ENCODE measurements around the gene CSRNP2.
"Not testable (repeated sequence)": the region's sequence is repeated elsewhere in the genome, so short reads cannot be mapped to it uniquely, and the experiment has no call there.

Gene CSRNP2

DNA sequence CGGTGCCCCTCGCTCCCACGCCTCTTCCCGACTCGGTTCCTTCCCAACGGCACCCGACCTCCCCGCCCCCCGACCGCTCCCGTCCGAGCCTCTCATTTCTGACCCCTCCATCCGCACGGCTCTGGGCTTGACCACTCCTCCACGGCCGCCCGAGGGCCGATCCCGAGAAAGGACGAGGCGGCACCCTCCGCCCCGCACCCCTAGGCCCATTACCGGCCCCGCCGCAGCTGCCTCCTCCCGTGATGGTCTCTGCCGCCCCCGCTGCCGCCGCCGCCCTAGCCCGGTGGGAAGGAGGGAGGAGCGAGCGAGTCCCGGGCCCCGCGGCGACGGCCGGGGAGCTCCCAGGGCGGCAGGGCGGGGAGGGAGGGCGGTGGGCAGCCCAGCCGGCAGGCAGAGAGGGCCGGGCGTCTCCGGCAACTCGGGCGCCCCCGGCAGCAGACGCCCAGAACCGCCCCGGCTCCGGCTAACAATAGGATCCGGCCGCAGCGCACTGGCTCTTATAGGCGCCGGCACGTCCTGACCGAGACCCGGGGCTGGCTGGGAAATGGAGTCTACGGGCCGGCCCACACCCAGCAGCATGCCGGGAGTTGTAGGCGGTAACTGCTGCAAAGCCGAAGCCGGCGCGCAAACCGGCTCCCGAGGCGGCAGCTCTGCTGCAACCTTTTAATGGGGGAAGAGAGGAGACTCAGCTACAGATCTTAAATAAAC, at the start of gene CSRNP2:
TSS of gene CSRNP2 (minus strand) at position 471 of the 708 bp plus-strand sequence. CDS start 7,035 bp downstream, outside the sequence.
- peak; percentile 95 for DNase-seq

DNA sequence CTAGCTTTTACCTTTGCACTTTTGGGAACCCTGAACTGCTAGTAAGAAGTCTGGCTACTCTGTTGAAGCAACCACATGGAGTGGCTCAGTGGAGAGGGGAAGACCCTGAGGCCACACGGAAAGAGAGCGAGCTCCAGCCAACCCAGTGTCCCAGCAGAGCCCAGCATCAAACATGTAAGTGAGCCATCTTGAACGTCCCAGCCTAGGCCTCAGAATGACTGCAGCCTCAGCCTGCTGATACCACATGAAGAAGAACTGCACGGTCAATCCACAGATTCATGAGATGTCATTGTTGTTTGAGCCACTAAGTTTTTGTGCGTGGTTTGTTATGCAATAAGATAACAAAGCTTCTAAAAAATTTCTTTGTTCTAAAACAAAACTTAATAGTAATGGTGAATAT, 49.3 kb upstream of the CSRNP2 start:
- DNase-seq, result no peak

DNA sequence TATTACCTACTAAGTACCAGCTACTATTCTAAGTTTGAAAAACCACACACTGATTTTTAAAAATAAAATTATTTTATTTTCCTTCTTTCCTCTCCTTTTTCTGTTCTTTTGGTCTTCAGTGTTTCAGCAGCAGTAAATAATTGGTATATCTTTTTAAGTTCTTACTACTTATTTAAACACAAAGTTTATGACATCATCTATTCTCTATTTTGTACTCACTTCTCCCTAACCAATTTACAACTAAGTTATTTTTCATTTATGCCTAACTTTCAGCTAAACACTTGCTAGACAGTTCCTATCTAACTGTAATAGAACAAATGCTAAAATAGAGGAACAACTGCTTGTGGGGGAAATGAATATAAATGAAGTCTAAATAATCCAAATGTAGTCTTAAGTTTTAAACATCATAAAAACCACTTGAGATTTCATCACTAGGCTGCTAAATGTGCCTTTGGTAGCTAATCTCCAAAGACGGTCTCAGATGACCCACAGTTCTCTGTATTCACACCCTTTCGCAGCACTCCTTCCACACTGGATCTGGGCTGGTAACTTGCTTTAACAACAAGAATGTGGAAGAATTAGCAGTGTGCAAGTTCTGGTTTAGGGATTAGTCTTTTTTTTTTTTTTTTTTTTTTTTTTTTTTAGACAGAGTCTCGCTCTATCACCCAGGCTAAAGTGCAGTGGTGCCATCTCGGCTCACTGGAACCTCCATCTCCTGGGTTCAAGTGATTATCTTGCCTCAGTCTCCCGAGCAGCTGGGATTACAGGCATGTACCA, 48.5 kb upstream of the CSRNP2 start:
- DNase-seq, result no peak

DNA sequence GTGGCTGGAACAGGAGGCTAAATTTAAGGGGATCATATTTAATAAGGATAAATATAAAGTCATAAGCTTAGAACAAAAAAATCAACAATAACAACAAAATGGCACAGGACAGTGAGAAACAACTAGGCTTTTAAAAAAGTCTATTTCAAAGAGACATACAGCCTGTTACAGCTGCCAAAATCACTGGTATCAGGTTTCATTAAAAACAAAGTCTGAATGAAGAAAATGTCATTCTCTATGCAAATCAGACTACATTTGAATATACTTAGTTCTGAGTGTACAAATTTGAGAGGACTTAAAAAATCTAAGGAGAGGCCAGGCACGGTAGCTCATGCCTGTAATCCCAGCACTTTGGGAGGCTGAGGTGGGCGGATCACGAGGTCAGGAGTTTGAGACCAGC, 45.5 kb upstream of the CSRNP2 start:
- no peak for DNase-seq

- DNase-seq, result peak; percentile 4
Observed at GRCh38 chr12:51127050-51127729, 43.8 kb upstream of the CSRNP2 start.

DNA sequence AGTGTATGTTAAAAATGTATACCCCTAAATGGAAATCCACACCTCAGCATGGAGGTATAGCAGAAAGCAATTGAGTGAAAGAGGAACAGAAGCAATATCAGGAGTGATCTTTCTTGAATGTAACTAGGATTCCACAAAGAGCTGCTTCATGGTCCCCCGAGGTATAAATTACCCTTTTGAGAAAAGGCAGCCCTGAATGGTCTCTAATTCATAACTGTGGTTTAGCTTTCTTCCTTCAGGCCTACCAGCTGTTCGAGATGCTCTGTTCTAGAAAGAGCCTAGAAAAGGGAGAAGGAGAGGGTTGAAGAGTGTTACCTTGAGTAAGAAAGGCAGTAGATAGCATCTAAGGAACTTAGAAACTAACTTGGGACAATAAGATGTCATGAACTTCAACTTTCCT, 42.9 kb upstream of the CSRNP2 start:
- no peak for DNase-seq

DNA sequence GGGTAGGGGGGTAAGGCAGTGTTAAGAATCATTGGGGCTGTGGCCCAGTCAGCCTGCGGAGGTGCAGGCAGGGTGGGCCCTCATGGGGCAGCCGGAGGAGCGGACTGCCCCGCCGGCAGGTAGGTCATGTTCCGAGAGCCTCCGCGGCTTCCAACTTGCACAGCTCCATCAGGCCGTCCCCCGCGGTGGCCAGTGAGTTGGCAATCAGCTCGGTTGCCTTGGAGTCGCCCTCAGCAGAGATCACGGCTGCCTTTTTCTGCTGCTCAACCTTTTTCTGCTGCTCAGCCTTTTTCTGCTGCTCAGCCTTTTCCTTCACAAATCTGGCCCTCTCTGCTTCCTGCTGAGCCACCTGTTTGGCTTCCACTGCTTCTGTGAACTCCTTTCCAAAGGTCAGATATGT, 41.1 kb upstream of the CSRNP2 start:
- DNase-seq, result no peak

DNA sequence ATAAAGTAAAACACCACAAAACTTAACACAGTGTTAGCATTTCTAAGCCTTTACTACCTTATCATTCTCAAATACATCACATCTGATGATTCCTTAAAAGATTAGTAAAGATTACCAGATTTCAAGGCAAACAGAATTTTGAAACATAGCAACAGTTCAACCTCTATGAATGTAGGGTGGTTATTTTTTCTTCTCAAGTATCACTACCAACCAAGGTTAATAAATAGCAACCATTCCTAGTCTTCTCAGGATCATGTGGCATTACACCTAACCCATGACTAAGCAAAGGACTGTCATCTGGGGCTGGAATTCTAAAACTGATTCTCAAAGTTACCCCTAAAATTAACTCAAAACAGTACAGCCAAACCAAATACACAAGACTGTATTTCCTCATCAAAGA, 39.4 kb upstream of the CSRNP2 start:
- no peak for DNase-seq

- DNase-seq, result peak; percentile 62
Observed at GRCh38 chr12:51118706-51119105, 35.3 kb upstream of the CSRNP2 start.

DNA sequence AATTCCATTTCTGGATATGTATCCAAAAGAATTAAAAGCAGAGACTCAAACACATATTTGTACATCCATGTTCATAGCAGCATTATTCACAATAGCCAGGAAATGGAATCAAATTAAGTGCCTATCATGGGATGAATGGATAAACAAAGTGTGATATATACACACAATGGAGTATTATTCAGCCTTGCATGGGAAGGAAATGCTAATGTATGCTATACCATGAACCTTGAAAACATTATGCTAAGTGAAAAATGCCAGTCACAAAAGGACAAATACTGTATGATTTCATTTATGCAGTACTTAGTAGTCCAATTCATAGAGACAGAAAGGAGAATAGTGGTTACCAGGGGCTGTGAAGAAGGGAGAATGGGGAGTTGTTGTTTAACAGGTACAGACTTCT, 32.1 kb upstream of the CSRNP2 start:
- no peak for DNase-seq

DNA sequence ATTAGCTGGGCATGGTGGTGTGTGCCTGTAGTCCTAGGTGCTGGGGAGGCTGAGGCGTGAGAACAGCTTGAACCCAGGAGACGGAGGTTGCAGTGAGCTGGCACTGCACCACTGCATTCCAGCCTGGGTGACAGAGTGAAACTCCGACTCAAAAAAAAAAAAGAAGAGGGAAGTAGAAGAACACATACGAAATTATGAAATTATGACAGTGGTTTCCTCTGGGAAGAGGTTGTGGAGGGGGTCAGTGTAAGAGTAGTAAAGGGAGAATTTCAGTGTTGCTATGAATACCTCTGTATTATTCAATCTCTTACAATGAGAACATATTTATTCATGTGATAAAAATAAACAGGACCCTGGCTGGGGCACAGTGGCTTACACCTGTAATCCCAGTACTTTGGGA, 24.7 kb upstream of the CSRNP2 start:
- no peak for DNase-seq

GRCh38 chr12:51103977-51104376, 20.6 kb upstream of the CSRNP2 start:
- no peak for DNase-seq

DNA sequence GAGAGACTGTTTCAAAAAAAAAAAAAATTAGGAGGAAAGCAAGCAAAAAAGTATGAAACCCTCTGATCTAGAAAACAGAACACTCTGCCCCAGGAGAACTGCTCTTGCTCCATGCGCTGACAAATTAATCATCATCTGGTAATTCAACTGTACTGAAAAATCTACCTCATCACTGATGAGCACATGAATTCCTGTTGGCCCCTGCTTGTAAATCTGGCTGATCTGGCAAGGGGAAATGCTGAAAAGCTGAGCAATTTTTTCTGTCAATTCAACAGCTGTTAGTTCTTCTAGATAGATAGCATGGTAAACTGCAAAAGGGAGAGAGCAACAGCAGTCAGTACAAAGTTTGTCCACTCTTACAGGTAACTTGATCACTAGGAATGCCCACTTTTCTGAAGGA, 15.2 kb upstream of the CSRNP2 start:
- peak; percentile 7 for DNase-seq

DNA sequence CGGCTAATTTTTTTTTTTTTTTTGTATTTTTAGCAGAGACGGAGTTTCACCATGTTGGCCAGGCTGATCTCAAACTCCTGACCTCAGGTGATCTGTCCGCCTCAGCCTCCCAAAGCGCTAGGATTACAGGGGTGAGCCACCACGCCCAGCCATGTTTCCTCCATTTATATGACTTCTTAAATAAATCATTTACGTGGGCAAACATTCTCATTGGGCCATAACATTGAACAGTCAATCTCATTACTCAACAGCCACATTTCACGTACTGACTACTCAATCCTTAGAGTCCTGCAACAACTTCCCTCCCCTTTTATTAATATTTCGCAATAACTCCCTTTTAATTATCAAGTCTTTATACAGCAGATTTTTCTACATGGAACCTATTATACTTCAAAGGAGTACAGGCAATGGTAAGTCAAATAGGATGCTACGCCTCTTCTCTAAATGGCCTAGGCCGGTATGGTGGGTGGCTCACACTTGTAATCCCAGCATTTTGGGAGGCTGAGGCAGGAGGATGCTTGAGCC, 7.4 kb upstream of the CSRNP2 start:
- no peak for DNase-seq

- no peak for DNase-seq
Observed at GRCh38 chr12:51087818-51088217, 4.4 kb upstream of the CSRNP2 start.

GRCh38 chr12:51086933-51087332, 3.5 kb upstream of the CSRNP2 start:
- DNase-seq, result no peak

DNA sequence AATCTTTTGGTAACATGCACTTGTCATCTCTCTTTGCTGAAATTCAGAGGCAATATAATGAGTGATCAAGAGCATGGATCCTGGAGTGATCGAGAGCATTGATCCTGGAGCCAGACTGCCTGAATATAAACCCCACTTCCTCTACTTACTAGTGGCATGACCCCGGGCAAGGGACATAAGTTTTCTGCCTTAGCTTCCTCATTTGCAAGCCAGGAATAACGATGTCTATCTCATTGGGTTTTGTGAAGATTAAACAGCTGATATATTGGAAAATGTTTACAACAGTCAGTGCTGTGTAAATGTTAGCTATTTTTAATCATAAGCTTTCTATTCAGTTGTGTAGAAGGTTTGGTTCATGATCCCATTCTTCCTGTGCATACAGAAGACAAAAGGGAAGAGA, 2.4 kb upstream of the CSRNP2 start:
- no peak for DNase-seq

- peak; percentile 57 for DNase-seq
Observed at GRCh38 chr12:51082561-51083125, 753 bp downstream of the CSRNP2 start.

DNA sequence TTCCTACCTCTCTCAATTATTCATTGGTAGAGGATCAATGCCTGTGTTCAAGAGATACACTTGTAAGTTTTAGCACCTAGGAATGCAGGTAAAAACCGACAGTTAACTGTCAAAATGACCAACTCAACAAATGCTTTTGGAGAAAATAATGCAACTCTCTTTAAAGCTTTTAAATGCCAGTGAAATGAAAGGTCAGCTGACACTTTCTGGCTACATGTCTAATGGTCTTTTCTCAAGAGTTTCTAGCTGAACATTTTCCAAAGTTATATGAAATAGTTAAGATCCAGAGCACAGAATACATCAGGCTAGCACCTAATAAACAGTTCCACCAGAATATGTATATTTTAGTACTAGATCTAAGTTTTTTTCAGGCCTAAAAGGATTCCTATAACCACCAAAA, 2.0 kb downstream of the CSRNP2 start:
- DNase-seq, result no peak

DNA sequence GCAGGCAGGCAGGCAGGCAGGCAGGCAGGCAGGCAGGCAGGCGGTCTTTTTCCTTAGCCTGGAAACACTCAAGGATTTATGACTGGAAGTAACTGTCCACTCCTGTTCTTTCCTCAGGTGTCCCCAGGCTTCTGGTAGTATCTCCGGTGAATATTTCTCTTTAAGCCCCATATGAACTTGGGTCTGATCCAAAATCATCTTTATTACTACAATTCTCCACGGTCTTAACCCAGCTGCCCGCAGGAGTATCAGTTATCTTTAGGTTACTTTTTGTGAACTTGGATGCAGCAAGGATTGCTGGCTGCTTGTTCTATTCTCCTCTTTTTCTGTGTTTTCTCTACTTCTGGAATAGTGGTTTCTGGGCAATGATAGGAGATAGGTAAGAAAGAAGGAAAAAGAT, 3.3 kb downstream of the CSRNP2 start:
- no peak for DNase-seq

DNA sequence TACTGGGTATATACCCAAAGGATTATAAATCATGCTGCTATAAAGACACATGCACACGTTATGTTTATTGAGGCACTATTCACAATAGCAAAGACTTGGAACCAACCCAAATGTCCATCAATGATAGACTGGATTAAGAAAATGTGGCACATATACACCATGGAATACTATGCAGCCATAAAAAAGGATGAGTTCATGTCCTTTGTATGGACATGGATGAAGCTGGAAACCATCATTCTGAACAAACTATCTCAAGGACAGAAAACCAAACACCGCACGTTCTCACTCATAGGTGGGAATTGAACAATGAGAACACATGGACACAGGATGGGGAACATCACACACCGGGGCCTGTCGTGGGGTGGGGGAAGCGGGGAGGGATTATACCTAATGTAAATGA, 4.5 kb downstream of the CSRNP2 start:
- not testable (repeated sequence) for DNase-seq

GRCh38 chr12:51078346-51078745, 5.0 kb downstream of the CSRNP2 start:
- not testable (repeated sequence) for DNase-seq

DNA sequence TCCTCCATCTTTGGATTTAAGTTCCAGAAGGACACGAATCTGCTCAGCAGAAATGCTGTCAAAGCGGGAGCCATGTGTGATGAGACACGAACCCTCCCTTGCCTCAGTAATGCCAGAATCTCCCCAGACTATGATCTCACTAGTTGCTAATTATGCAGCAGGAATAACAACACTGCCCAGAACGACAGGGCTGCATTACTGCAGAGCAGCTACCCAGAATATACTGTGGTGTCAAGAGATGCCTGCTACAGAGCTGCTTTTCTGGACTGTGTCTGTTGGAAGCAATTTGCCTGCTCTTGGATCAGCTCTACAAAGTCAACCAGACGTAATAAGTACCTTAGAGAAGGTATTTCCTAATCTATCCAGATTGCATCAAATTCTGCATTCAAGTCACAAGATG, 5.5 kb downstream of the CSRNP2 start:
- no peak for DNase-seq
